ENCODE measurements around the gene KDM4F.

DNA sequence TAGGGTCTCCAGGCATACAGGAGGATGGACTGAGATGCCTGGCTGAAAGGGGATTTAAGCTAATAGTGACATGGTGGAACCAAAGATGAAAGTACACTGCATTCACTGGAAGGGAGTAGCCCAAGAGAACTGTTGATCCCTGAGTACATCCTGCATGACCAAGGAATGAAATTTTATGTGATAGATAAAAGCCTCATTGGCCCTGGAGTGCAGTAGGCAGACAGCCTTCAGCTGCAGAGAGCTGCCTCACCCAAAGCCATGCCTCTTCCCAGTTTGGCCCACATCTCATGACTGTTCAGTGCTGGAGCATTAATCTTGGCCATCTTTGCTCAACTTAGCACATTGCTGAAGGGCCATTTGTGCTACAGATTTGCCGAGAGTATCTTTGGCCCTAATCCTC lies 16.2 kb upstream of the KDM4F start:
- no peak for TF ChIP-seq POLR2A (IDR thresholded peaks at IDR 0.05)
- TF ChIP-seq, protein P1, sequence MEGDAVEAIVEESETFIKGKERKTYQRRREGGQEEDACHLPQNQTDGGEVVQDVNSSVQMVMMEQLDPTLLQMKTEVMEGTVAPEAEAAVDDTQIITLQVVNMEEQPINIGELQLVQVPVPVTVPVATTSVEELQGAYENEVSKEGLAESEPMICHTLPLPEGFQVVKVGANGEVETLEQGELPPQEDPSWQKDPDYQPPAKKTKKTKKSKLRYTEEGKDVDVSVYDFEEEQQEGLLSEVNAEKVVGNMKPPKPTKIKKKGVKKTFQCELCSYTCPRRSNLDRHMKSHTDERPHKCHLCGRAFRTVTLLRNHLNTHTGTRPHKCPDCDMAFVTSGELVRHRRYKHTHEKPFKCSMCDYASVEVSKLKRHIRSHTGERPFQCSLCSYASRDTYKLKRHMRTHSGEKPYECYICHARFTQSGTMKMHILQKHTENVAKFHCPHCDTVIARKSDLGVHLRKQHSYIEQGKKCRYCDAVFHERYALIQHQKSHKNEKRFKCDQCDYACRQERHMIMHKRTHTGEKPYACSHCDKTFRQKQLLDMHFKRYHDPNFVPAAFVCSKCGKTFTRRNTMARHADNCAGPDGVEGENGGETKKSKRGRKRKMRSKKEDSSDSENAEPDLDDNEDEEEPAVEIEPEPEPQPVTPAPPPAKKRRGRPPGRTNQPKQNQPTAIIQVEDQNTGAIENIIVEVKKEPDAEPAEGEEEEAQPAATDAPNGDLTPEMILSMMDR (IDR thresholded peaks at IDR 0.05) = no peak
